Trophoblast cell (in vitro differentiated cells and primary cell): ENCODE results near the gene LIMD2.
"Not testable (repeated sequence)": the region's sequence is repeated elsewhere in the genome, so short reads cannot be mapped to it uniquely, and the experiment has no call there.

Source experiments
- DNase-seq, 2 donors: peaks; one replicate each; pipeline ENCODE4 v3.0.0-alpha.2; 2016
- H2AFZ ChIP-seq: 2 replicates; pipeline ENCODE4 v1.6.1; 2013; ENCODE audit warnings: low read length, moderate library complexity, mild to moderate bottlenecking; ENCODE audit not compliant: insufficient read depth, poor library complexity
- H2AK5ac ChIP-seq: 2 replicates; pipeline ENCODE4 v1.6.1; 2013; ENCODE audit warnings: mild to moderate bottlenecking, low read length
- H2BK120ac ChIP-seq: 2 replicates; pipeline ENCODE4 v1.6.1; 2013; ENCODE audit warnings: low read length, mild to moderate bottlenecking, moderate library complexity; ENCODE audit not compliant: insufficient read depth, poor library complexity
- H2BK12ac ChIP-seq: 2 replicates; pipeline ENCODE4 v1.6.1; 2013; ENCODE audit warnings: mild to moderate bottlenecking, low read length, moderate library complexity
- H2BK5ac ChIP-seq: 2 replicates; pipeline ENCODE4 v1.6.1; 2013; ENCODE audit warnings: low read length, low read depth, moderate library complexity, mild to moderate bottlenecking; ENCODE audit not compliant: poor library complexity
- H3K14ac ChIP-seq: 2 replicates; pipeline ENCODE4 v1.6.1; 2013; ENCODE audit warnings: mild to moderate bottlenecking, low read length
- H3K18ac ChIP-seq: 2 replicates; pipeline ENCODE4 v1.6.1; 2013; ENCODE audit warnings: mild to moderate bottlenecking, low read length
- H3K23ac ChIP-seq: 2 replicates; pipeline ENCODE4 v1.6.1; 2013; ENCODE audit warnings: low read length
- H3K27ac ChIP-seq: 2 replicates; pipeline ENCODE4 v1.5.1; 2013; ENCODE audit warnings: low read depth, mild to moderate bottlenecking, inconsistent platforms, low read length, moderate library complexity
- H3K27me3 ChIP-seq: 2 replicates; pipeline ENCODE4 v1.6.1; 2013; ENCODE audit warnings: inconsistent platforms, mild to moderate bottlenecking, low read length, moderate library complexity; ENCODE audit not compliant: insufficient read depth
- H3K36me3 ChIP-seq, 2 experiments: 1 replicate in 1 of 2; 2 replicates in 1 of 2; pipeline ENCODE4 v1.6.1; 2013; ENCODE audit warnings: low read length in 2 of 2, mild to moderate bottlenecking in 2 of 2, moderate library complexity in 1 of 2; ENCODE audit not compliant: insufficient read depth in 2 of 2, control insufficient read depth in 1 of 2
- H3K4ac ChIP-seq: 2 replicates; pipeline ENCODE4 v1.6.1; 2013; ENCODE audit warnings: low read depth, mild to moderate bottlenecking, low read length, moderate library complexity
- H3K4me1 ChIP-seq, 2 experiments: 1 replicate in 1 of 2; 2 replicates in 1 of 2; pipeline ENCODE4 v1.6.1; 2013; ENCODE audit warnings: low read length in 2 of 2, mild to moderate bottlenecking in 2 of 2, moderate library complexity in 1 of 2; ENCODE audit not compliant: insufficient read depth in 2 of 2, control insufficient read depth in 1 of 2
- H3K4me2 ChIP-seq: 2 replicates; pipeline ENCODE4 v1.6.1; 2013; ENCODE audit warnings: inconsistent platforms, mild to moderate bottlenecking, low read length, moderate library complexity
- H3K4me3 ChIP-seq: 2 replicates; pipeline ENCODE4 v1.5.1; 2013; ENCODE audit warnings: mild to moderate bottlenecking, low read depth, low read length, inconsistent platforms
- H3K79me1 ChIP-seq: one replicate; pipeline ENCODE4 v1.6.1; 2013; ENCODE audit warnings: low read length
- H3K79me2 ChIP-seq: 2 replicates; pipeline ENCODE4 v1.6.1; 2013; ENCODE audit warnings: low read length, mild to moderate bottlenecking; ENCODE audit not compliant: control insufficient read depth, insufficient read depth, poor library complexity
- H3K9ac ChIP-seq: 2 replicates; pipeline ENCODE4 v1.6.1; 2013; ENCODE audit warnings: mild to moderate bottlenecking, low read length
- H3K9me3 ChIP-seq: 2 replicates; pipeline ENCODE4 v1.6.1; 2013; ENCODE audit warnings: low read depth, mild to moderate bottlenecking, control low read depth, inconsistent platforms, low read length; ENCODE audit not compliant: insufficient read depth
- H4K12ac ChIP-seq: 2 replicates; pipeline ENCODE4 v1.6.1; 2013; ENCODE audit warnings: low read depth, mild to moderate bottlenecking, low read length, moderate library complexity
- H4K8ac ChIP-seq: 2 replicates; pipeline ENCODE4 v1.6.1; 2013; ENCODE audit warnings: low read depth, mild to moderate bottlenecking, low read length, moderate library complexity
- H4K91ac ChIP-seq: one replicate; pipeline ENCODE4 v1.6.1; 2013; ENCODE audit warnings: low read depth, mild to moderate bottlenecking, low read length, moderate library complexity
- WGBS: extraction: QIAGEN DNeasy Blood & Tissue Kit; methylation state at CpG from one replicate; pipeline ENCODE4 v1.1.7; 2013; ENCODE audit warnings: missing lambda C conversion rate; ENCODE audit not compliant: insufficient read length, insufficient coverage; ENCODE audit errors: extremely low coverage; 5-methylcytosine and 5-hydroxymethylcytosine counted together

Gene LIMD2

DNA sequence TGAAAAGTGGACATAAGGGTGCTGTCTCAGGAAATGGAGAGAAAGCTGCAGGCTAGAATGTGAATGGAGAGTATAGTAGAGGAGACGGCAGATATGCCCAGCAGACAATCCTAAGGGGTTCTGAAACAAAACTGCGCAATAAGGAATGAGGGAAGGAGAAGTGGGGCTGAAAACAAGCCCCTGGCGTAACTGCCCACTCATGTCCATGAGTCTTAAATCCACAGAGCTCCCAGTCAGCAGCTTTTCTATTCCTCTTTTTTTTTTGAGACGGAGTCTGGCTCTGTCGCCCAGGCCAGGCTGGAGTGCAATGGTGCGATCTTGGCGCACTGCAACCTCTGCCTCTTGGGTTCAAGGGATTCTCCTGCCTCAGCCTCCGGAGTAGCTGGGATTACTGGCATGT is 35.8 kb upstream of the LIMD2 start:
- Histone ChIP-seq H2BK5ac (no peak overlapping the region), H3K36me3 (peaks cover 0 to 2% of the 10 kb centered on the region in 2 experiments), H4K91ac (no peak overlapping the region), H3K79me1 (no peaks in the 10 kb centered on the region), H2BK12ac (no peak overlapping the region), H3K14ac (no peak overlapping the region), H3K18ac (no peak overlapping the region), H3K9me3 (no peaks in the 10 kb centered on the region), H3K27me3 (no peaks in the 10 kb centered on the region), H3K27ac (no peak overlapping the region), H3K4me2 (no peak overlapping the region), H2AFZ (no peak overlapping the region), H3K4ac (no peak overlapping the region), H3K9ac (no peak overlapping the region), H3K23ac (no peak overlapping the region), H4K12ac (no peak overlapping the region), H3K4me1 (peaks cover 2 to 3% of the 10 kb centered on the region in 2 experiments), H2AK5ac (no peak overlapping the region), H2BK120ac (no peak overlapping the region), H4K8ac (no peak overlapping the region), H3K4me3 (no peak overlapping the region), H3K79me2 (no peaks in the 10 kb centered on the region)
- WGBS = no CpG with 5 or more reads among the region's 8 CpGs
- DNase-seq = no peak

DNA sequence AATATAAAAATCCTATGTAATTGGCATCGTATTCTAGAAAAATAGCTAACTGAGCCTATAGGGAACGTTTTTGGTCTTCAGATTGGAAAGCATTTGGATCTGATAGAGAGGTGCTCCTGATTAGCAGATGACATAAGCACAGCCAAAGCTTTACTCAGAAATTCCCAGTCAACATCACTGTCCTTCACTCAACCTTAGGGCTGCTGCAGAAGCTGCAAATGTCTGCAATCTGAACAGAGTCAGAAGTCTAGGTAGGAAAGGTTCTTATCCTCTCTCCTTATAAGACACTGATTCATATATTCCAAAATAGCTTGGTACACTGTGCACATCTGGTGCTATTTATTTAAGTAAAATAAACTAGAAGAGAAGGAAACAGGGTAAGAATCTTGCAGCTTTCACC is 22.5 kb upstream of the LIMD2 start:
- Histone ChIP-seq H2BK5ac (no peak overlapping the region), H3K9ac (no peak overlapping the region), H4K91ac (no peak overlapping the region)

DNA sequence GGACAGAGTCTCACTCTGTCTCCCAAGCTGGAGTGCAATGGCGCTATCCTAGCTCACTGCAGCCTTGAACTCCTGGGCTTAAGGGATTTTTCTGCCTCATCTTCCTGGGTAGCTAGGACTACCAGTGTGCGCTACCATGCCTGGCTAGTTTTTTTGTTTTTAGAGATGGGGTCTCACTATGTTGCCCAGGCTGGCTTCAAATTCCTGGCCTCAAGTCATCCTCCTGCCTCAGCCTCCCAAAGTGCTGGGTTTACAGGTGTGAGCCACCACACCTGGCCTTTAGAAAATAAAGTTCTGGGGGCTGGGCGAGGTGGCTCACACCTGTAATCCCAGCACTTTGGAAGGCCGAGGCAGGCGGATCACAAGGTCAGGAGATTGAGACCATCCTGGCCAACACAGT is 20.3 kb upstream of the LIMD2 start:
- not testable (repeated sequence) for H4K91ac ChIP-seq, H2BK120ac ChIP-seq, H3K23ac ChIP-seq, H3K9me3 ChIP-seq, H3K27ac ChIP-seq, H3K4me1 ChIP-seq, H3K79me2 ChIP-seq, H3K27me3 ChIP-seq, H2BK12ac ChIP-seq, H2AFZ ChIP-seq, H2BK5ac ChIP-seq, H3K4me3 ChIP-seq, H4K8ac ChIP-seq, H4K12ac ChIP-seq, H2AK5ac ChIP-seq, H3K9ac ChIP-seq, H3K4ac ChIP-seq, H3K18ac ChIP-seq, H3K14ac ChIP-seq, H3K4me2 ChIP-seq, DNase-seq, H3K36me3 ChIP-seq, H3K79me1 ChIP-seq
- no CpG with 5 or more reads among the region's 5 CpGs for WGBS

More for the DNA sequence above, 22.5 kb upstream of the LIMD2 start:
- H4K12ac ChIP-seq = no peak overlapping the region
- no peaks in the 10 kb centered on the region for H3K4me1 ChIP-seq
- H3K27ac ChIP-seq = no peak overlapping the region
- H3K4me2 ChIP-seq = no peak overlapping the region
- H3K18ac ChIP-seq = no peak overlapping the region
- no CpG with 5 or more reads among the region's 2 CpGs for WGBS
- no peaks in the 10 kb centered on the region for H3K79me2 ChIP-seq
- H3K4ac ChIP-seq = no peak overlapping the region
- no peaks in the 10 kb centered on the region for H3K27me3 ChIP-seq
- no peak overlapping the region for H3K4me3 ChIP-seq
- H4K8ac ChIP-seq = no peak overlapping the region
- H3K36me3 ChIP-seq = peaks cover 0 to 2% of the 10 kb centered on the region in 2 experiments
- no peaks in the 10 kb centered on the region for H3K79me1 ChIP-seq
- H2AK5ac ChIP-seq = no peak overlapping the region
- no peak overlapping the region for H2AFZ ChIP-seq
- no peak overlapping the region for H2BK12ac ChIP-seq
- DNase-seq = no peak
- H3K14ac ChIP-seq = no peak overlapping the region
- no peak overlapping the region for H3K23ac ChIP-seq
- no peaks in the 10 kb centered on the region for H3K9me3 ChIP-seq
- H2BK120ac ChIP-seq = no peak overlapping the region

DNA sequence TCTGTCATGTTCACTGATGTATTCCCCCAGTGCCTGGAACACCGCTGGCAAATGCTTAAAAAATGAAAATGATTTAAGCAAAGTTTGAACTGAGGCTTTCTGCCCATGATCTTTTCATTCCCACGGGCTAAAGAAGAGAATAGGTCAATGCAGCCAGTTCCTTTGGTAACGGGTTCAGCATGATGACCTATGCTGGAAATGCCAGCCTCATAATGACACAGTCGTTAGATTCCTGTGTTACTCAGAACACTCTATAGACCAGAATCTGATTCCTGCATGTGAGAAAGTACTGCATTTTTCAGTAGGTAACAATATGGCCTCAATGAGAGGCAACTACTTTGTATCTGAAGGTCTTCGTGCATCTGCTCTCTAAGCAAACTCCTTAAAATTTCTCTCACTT is 19.1 kb upstream of the LIMD2 start:
- no peaks in the 10 kb centered on the region for H3K9me3 ChIP-seq
- H3K4me3 ChIP-seq = no peak overlapping the region
- no peak overlapping the region for H3K9ac ChIP-seq
- no peak for DNase-seq
- no peaks in the 10 kb centered on the region for H3K27me3 ChIP-seq
- WGBS = no CpG with 5 or more reads among the region's 5 CpGs
- H4K91ac ChIP-seq = no peak overlapping the region
- no peak overlapping the region for H3K18ac ChIP-seq
- H2BK120ac ChIP-seq = no peak overlapping the region
- H2AK5ac ChIP-seq = no peak overlapping the region
- no peak overlapping the region for H3K14ac ChIP-seq
- no peak overlapping the region for H2BK5ac ChIP-seq
- no peak overlapping the region for H4K12ac ChIP-seq
- H2AFZ ChIP-seq = no peak overlapping the region
- no peak overlapping the region for H3K4me2 ChIP-seq
- no peak overlapping the region for H2BK12ac ChIP-seq
- no peak overlapping the region for H3K23ac ChIP-seq
- no peaks in the 10 kb centered on the region for H3K36me3 ChIP-seq
- no peak overlapping the region for H3K4ac ChIP-seq
- H3K4me1 ChIP-seq = no peaks in the 10 kb centered on the region
- no peak overlapping the region for H3K27ac ChIP-seq
- no peak overlapping the region for H4K8ac ChIP-seq
- no peaks in the 10 kb centered on the region for H3K79me1 ChIP-seq
- no peaks in the 10 kb centered on the region for H3K79me2 ChIP-seq
